CD4-positive, alpha-beta T cell treated with Interferon gamma for 1 hour (primary cell): ENCODE data around the gene NAV2.
"Not testable (repeated sequence)": the region's sequence is repeated elsewhere in the genome, so short reads cannot be mapped to it uniquely, and the experiment has no call there.

Experiments used
- DNase-seq: peaks from one replicate; pipeline ENCODE4 v3.0.0-alpha.2; 2020

NAV2 gene

DNA sequence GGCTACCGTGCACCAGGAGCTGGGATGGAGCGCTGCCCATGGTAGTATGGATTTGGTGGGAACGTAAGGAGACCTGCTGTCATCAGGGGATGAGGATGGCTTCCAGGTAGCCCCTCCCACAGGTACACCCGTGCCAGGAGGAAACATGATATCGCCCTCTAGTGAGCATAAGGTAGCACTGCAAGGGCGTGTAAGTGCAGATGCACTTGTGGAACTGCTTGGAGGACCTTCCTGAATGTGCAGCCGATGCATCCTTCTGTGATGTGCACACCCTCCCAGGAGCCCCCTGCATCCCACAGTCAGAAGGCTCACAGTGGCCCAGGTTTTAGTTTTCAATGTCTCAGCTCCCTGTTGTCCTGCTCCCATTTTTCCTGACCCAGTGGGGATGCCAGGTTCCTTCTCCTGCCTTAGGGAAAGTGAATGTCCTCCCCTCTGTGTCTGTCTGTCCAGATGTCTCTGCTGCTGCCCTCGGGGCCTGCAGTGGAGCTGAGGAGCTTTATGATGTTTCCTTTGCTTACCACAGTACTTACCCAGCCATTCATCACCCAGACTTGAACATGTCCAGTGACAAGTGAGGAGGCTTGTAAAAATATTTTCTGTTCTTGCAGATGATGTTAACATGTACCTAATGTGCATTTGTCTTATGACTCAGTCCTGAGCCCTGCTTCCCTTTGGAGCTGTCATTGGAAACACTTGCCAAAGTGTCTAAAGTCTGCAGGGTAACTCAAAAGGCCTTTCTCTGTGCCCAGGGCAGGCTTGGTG is 398.5 kb downstream of the NAV2 start:
- DNase-seq: peak; percentile 23

DNA sequence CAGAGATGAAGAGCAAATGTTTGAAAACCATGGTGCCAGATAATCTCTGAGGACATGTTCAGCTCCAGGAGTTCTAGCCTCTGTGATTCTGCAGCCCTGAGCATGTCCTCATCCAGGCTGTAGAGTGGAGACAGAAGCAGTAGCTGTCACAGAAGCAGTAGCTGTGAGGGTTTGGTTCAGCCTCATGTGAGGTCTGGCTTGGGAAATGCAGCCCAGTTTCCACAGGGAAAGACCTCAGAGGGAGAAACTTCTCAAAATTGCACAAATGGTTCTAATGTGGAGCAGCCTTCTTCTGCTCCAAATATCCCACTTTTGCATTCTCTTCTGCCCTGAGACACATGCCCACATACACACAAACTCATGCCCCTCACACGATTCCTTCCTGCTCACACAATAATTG is 399.2 kb downstream of the NAV2 start:
- DNase-seq: no peak

DNA sequence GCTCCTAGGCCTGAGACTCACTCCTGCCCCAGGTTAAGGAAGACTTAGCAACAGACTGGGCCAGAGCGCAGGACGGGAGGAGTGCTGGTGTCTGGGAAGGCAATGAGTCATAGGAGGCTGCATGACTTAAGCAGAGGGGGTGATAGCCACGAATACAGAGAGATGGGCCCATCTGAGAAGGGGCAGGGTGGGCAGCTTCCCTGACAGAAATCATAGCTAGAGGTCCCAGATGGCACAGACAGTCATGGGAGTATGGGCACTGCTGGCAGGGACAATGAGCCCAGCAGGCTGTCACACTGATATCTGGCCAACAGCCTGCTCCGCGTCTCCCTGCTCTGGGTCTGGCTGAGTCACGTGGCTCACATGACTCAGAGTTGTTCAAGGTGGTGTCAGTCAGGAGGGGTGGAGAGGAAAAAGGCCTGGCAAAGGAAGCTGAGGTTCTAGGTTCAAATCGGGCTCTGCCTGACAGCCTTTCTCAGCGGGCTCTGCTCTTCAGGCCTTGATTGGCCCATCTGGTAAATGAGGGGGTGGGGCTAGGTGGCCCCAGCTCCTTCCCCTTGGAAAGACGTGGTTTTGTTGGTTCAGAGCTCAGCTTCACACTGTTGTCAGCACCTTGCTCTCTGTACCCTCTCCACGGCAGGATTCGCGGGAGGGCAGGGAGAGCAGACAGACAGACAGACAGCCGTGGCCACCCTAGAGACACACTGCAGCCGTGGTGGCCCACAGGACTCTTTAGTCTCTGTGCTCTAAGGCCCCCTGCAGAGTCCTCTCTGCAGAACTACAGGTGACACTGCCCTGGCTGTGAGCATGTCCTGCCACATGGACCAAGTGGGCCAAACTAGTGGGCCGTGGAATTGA is 399.9 kb downstream of the NAV2 start:
- no peak for DNase-seq

DNA sequence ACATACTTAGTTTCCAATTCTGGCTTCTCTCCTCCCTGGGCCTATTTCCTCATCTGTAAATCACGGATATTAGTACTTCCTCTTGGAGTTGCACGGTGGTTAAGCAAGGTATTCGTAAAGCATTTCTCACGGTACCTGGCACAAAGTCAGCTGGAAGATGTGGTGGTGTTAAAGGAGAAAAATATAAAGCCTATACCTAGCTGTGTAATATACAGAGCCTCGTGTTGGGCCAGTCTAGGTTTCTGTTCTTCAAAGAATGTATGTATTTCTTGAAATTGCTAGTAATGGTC is 400.5 kb downstream of the NAV2 start:
- DNase-seq: no peak

DNA sequence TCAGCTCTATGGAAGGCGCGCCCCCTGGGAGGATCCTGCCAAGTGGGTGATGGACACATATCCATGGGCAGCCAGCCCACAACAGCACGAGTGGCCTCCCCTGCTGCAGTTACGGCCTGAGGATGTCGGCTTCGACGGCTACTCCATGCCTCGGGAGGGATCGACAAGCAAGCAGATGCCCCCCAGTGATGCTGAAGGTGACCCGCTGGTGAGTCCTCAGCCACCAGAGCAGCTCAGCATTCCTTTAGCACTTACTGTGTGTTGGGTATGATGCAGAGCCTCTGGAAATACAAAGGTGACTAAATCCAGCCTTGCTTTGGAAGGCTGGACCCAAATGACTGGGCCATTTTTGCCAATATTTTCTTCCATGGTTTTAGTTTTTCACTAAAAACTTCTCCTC is 402.0 kb downstream of the NAV2 start:
- no peak for DNase-seq

GRCh38 chr11:20116825-20117224 is 404.2 kb downstream of the NAV2 start:
- DNase-seq: no peak

GRCh38 chr11:20117291-20117690 is 404.7 kb downstream of the NAV2 start:
- DNase-seq: no peak

DNA sequence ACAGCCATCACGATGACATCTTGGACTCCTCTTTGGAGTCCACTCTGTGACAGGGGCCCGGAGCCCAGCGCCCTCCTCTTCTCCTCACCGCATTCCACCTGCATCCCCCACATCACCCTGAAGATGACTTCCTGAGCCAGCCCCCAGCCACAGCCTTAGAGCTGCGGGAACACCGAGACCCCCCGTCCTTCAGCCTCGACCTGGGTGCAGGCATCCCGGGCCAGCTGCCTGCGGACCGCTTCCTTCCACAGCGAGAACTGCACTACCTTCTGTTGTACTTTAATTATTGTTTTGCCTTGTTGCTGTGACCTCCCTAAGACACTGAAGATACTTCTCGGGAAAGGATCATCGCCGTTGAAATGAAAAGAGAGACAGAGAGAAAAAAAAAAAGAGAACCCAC is 405.6 kb downstream of the NAV2 start:
- no peak for DNase-seq

DNA sequence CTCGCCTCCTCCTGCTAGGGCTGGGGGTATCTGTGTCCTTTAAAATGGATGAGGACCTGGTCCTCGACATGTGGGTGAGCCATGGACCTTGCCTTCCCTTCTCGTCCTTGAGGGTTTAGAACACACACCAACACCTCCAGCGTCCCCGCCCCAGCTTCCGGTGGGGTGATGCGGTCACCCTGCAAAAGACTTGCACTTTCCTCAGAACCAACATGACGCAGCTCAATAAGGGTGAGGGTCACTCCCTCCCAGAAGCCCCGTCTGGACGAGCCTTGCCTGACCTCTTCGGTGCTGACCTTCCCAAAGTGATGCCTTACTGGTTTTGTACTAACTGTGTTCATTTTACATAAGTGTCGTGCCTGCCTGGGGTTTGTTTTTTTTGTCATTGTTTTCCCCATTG is 406.7 kb downstream of the NAV2 start:
- DNase-seq: no peak

DNA sequence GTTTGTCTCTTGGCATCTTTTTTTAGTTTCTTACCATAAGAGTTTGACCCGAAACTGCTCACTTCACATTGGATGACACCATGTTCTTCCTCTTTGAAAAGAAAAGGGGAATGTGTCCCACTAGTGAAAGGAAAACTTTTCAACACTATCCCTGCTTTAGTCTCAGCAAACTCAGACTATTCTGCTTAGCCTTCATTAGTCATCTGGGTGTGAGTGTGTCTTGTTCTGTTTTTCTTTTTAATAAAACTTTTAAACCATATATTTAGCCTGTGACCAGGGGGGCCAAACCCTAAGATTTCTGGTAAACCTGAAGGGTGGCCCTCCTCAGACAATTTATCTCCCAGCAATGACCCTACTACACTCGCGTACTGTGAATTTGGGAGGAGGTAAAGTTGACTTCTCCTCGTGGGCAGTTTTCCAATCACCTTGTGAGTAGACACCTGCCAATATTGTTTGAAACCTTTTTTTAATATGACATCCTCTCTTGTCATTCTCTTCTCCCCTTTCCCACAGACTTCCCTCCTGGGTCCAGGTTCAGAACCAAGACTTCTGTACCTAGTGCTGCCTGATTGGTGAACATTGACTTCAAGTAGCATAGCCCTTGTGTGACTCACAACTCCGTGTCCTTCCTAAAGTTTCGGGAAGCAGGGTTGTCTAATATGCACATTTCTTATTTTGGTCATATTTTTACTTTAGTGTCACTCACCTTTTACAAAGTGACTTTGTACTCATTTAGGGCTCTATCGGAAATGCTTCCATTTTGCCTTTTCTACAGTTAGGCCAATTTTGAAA is 407.7 kb downstream of the NAV2 start:
- DNase-seq: no peak

DNA sequence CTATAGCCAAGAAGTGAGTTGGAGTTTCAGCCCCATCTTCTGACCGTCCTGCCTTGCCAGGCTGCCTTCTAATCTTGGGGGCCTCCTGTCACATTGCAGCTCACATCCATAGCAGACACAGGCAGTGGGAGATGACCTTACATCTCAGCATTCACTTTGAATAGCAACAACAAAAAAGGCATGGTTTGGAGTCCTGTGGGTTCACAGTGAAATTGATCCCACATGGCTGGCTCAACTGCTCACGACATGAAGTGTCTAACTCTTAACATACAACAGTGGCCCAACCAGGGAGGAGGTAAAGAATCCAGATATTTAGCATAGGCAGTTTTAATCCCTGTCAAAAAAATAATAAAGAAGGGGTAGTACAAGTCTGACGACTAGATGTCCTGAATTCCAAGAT is 409.5 kb downstream of the NAV2 start:
- no peak for DNase-seq

DNA sequence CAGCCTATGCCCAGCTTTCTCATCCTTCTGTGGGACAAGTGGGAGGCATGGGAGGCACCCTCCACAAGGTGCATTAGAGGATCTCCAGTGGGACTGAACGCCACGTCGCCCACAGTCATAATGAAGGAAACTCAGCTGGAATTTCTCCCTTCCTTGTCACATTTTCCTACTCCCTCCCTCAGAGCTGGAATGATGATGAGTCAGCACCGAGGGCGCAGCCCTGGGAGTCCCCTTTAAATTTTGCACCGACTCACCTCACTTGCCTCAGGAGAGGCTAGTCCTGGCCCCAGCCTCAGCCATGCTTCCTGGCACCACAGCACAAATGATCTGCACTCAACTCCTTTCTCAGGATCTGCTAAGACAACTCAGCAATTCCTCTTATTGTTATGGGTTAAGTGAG is 413.3 kb downstream of the NAV2 start:
- no peak for DNase-seq

DNA sequence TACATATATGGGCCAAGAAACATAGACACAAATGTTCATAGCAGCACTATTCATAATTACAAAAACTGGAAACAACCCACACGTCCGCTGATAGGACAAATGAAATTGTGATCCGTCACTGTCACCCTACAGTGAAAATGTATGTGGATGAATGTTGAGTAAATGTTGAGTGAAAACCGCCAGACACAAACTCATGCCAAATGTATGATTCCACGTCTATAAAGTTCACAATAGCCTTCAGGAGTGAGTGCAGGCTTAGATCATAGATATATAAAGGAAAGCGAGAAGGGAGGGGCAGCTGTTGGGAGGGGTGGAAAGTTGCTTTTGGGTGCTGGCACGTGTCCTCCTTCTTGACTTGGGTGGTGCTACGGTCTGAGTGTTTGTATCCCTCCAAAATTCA is 414.1 kb downstream of the NAV2 start:
- DNase-seq: no peak

- peak; percentile 52 for DNase-seq
Observed at GRCh38 chr11:20127671-20128527, 415.3 kb downstream of the NAV2 start.

- DNase-seq: not testable (repeated sequence)
Observed at GRCh38 chr11:20128528-20128825, 415.8 kb downstream of the NAV2 start.

GRCh38 chr11:20129665-20130064 is 417.0 kb downstream of the NAV2 start:
- no peak for DNase-seq

DNA sequence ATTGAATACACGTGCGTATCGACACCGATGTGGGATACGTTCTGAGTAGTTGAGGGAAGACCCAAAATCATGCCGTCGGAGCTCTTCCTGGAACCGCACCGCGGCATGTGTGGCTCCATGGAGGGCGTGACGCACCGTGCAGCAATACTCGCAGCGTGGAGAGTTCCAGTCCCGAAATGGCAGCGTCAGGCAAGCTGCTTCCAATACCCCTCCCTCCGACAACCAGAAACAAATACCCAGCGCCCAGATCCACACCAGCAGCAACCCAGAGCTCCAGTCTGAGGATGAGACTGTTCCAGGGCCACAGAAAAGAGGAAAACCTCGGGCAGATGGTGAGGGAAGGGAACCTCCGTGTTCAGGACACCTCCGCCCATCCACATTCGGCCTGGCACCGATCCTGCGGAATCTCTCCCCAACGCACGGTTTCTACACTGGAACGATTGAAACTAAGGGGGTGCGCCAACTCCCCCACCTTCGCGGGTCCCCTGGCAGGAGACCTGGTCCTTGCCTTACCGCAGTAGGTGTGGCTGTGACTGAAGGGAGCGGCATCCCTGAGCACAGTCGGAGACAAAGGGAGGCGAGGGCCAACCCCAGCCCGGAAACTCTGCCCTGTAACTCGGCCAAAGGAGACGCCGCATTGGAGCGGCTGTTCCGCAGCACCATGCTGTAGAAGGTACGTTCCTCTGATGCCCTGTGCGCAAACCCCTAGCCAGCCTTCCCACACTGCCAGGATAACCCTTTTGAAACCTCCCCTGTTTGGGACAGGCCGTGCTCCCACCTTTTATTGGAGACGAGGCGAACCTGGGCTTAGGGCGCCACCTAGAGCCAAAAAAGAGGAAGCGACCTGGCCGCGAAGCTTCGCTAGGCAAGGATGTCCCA is 419.4 kb downstream of the NAV2 start:
- peak; percentile 26 for DNase-seq

DNA sequence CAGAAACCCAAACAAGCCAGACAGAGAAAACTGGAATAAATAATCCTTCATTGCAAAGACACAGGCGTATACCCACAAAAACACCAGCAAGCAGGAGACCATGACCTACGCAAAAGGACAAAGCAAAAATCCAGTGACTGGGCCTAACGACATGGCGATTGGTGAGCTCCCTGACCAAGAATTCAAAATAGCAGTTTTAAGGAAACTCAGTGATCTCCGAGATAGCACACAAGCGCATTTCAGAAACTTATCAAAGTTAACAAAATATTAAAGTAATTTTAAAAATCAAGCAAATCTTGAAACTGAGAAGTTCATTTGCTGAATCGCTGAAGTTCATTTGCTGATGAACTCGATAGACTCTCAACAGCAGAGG is 420.0 kb downstream of the NAV2 start:
- DNase-seq: no peak

DNA sequence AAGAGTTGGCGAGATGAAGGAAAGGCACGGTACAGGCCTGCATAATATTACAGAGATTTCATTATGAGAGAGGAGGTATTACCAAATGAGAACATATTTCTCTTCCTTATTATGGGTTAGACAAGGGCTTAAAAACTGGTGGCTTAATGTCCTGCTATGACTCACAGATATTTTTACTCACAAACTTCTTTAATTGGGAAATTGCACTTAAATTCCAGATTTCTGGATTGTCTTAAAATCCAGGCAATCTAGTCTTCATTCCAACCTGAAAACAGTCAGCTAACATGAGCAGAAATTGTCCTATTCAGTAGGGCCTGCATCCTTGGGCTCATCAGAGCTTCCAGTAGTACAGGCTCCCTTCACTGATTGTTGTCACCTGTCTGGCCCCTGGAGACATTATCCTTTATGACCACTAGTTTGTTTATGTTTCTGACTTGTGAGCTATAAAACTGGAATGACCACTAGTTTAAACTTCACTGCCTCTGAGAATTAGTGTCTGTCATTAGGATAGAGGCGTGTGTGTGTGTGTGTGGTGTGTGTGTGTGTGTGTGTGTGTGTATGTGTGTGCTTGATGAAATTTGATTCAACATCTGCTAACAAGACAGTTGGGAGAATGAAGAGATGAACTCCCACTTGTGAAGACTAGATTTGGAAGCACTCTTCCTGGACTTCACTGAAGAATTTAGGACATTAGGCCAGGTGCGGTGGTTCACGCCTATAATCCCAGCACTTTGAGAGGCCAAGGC is 422.5 kb downstream of the NAV2 start:
- no peak for DNase-seq

DNA sequence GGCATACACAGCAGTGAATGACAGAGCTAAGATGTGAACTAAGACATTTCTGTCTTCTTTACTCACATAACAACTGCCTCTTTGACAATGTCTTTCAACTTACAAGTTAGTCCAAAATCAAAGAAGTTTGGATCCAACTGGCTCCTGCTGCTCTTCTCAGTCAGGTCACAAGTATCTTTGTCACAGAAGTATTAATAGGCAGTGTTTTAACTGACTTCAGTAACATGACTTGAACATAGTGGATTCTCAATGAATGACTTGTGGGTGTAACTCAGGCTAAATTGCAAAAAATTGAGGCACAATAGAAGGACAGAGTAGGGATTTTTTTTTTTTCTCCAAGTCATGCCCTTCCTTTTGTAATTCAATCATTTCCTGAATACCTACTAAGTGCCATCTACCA is 425.0 kb downstream of the NAV2 start:
- DNase-seq: no peak

- DNase-seq: no peak
Observed at GRCh38 chr11:20138707-20139106, 426.1 kb downstream of the NAV2 start.
